HG03571 (cell line): ENCODE results near the gene S100A1.
"Not testable (repeated sequence)": the region's sequence is repeated elsewhere in the genome, so short reads cannot be mapped to it uniquely, and the experiment has no call there.

ENCODE experiments used
- ATAC-seq: cut with Tn5 transposase; IDR thresholded peaks from one replicate; pipeline ENCODE4 v1.9.1; 2021; ENCODE audit not compliant: unreplicated experiment

S100A1 gene

DNA sequence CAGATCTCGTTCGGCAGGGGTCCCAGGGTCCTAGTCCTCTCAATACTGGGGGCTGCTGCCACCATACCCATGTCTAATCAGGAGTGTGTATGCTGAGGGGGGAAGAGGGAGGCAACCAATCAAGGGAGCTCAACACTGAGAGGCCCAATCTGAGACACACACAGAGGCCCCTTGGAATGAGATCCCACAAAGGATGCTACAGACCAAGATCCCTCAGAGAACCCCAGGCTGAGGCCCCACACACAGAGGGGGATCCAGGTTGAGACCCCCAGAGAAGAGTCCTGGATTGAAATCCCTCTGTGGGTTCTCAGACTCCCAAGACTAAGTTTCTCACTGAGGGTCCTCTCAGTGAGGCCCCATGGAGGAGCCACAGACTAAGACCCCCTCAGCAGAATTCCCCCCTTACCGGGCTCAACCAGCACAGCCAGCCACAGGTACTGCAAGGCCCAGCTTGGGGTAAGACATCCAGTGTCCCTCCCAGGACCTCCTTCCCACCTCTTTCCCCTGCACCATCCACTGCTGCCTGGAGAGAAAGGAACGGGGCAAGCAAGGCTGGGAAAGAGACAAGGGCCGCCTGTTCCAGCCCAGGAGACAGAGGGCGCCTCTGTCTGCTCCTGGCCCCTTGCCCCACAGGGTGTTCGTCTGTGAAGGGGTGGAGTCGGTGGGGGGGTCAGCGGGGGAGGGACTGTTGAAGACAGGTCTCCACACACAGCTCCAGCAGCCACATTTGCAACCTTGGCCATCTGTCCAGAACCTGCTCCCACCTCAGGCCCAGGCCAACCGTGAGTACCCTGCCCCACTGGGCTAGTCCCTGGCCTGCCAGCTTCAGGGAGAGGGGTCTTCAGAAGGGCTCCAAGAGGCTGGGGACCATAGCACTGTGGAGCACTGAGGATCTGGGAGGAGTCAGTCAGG is at the start of gene S100A1:
TSS of gene S100A1 (plus strand) at position 720 of the 912 bp plus-strand sequence. CDS start 2,088 bp downstream, outside the sequence.
- no peak for ATAC-seq

DNA sequence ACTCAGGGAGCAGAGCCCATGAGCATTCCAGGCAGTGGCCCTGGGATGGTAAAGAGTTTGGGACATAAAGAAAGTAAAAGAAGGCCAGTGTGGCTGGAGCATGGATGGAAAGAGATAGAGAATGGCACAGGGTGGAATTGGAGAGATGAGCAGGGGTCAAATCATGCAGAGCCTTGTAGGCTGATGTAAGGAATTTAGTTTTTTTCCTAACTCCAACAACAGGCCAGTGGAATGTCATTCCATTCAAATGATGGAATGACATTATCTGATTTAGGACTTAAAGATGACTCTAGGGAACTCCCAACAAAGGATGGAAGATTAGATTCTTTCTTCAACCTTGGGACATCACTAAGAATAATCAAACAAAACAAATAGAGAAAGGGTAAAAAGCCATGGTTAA is 49.7 kb upstream of the S100A1 start:
- ATAC-seq, result no peak

DNA sequence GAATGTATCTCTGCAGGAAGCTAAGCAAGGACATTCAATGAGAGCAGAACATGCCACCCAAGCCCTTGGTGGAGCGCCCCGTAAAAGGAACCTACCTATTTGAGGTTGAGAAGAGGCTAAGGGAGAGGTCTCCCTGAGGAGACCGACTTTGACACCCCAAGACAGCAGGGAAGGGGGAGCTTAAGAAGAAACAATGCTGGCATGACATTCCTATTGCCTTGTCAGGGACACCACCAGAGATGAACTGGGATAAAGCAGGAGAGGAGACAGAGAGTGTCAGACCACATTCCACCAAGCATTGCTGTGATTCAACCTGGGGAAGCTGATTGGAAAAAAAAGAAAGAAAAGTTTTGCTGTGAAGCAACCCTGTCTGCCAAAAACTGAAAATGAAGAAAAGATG is 49.3 kb upstream of the S100A1 start:
- no peak for ATAC-seq

DNA sequence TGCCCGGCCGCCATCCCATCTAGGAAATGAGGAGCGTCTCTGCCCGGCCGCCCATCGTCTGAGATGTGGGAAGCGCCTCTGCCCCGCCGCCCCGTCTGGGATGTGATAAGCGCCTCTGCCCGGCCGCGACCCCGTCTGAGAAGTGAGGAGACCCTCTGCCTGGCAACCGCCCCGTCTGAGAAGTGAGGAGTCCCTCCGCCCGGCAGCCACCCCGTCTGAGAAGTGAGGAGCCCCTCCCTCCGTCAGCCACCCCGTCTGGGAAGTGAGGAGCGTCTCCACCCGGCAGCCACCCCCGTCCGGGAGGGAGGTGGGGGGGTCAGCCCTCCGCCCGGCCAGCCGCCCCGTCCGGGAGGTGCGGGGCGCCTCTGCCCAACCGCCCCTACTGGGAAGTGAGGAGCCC is 45.4 kb upstream of the S100A1 start:
- not testable (repeated sequence) for ATAC-seq

DNA sequence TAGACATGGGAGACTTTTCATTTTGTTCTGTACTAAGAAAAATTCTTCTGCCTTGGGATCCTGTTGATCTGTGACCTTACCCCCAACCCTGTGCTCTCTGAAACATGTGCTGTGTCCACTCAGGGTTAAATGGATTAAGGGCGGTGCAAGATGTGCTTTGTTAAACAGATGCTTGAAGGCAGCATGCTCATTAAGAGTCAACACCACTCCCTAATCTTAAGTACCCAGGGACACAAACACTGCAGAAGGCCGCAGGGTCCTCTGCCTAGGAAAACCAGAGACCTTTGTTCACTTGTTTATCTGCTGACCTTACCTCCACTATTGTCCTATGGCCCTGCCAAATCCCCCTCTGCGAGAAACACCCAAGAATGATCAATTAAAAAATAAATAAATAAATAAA is 44.7 kb upstream of the S100A1 start:
- ATAC-seq, result not testable (repeated sequence)

DNA sequence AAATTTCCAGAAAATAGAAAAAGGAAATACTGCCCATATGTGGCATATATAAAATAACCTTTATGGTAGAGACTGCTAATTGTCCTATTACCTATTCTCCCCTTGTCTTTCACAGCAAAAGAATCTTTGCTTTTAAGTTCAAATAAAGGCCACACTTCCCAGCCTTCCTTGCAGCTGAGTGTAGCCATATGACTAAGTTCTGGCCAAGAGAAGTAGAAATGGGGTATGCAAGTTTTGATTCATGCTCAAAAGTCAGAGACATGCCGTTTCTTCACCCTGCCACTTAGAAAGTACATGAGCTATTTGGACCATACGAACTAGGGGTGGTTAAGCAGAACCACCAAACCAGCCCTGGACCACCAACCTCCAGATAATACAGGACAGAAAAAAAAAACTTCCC is 44.3 kb upstream of the S100A1 start:
- ATAC-seq, result no peak

DNA sequence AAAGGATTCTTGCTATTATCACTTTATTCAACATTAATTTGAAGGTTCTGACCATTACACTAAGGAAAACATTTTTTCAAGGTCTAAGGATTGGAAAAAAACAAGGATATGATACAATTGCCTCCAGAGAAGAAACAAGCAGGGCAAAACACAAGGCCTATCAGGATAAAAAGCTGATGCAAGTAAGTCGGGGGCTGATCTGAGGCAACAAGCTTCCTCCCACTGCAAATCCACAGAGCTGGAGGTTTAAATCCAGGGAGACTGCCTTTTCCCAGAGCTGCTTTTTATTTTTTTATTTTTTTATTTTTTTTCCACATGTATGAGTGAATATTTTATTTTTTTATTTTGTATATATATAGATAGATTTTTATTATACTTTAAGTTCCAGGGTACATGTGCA is 43.2 kb upstream of the S100A1 start:
- no peak for ATAC-seq

DNA sequence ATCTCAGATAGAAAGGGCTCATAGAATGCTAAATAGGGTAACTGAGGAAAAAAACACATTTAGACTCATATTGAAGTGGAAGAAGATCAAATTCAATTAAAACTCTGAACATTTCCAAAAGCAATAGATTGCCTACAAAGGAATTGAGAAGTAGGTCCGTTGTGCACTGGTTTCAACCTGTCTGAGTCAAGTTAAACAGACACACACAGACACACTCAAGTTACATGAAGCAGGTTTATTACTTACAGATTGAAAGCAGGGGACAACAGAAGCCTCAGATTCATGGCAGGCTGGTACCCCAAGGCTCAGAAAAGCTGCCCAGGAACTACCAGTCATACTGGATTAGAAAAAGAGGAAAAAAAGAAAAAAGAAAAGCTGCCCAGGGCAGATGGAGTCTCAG is 41.9 kb upstream of the S100A1 start:
- ATAC-seq, result no peak

DNA sequence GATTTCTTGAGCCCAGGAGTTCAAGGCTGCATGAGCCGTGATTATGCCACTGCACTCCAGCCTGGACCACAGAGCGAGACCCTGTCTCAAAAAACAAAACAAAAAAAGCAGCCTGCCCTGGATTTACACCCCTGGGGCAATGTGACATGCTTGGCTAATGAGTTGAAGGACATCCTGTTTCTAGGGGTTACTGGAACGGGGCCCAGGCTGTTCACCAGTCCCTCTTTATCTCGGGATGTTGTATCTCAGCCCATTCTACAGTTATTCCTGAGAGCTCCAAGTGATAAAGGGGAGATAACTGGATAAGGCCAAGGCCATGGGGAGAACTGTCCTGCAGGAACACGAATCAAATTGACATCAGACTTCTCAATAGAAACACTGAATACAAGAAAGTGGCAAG is 40.9 kb upstream of the S100A1 start:
- ATAC-seq, result no peak

DNA sequence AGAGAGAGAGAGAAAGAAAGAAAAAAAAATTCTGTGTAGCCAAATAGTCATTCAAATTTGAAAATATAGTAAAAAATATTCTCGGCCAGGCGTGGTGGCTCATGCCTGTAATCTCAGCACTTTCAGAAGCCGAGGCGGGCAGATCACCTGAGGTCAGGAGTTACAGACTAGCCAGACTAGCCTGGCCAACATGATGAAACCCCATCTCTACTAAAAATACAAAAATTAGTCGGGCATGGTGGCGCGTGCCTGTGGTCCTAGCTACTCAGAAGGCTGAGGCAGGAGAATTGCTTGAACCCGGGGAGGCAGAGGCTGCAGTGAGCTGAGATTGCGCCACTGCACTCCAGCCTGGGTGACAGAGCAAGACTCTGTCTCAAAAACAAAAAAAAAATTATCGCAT is 40.2 kb upstream of the S100A1 start:
- ATAC-seq, result not testable (repeated sequence)

DNA sequence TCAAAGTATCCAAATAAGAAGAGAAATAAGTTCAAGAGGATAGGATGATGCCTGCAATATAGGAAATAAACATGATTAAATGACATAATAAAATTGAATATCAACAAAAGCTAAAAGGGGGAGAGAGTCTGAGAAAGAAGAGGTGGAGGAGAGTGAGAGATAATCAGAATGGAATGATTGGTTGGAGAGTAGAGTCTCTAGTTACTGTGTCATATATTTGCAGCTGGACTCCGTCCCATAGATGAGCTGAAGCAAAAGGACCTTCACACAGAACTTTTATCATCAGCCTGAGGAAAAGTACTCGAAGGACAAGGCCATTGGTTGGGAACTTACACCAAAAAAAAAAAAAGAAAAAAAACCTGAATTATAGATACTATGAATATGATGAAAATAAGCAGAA is 39.8 kb upstream of the S100A1 start:
- no peak for ATAC-seq

DNA sequence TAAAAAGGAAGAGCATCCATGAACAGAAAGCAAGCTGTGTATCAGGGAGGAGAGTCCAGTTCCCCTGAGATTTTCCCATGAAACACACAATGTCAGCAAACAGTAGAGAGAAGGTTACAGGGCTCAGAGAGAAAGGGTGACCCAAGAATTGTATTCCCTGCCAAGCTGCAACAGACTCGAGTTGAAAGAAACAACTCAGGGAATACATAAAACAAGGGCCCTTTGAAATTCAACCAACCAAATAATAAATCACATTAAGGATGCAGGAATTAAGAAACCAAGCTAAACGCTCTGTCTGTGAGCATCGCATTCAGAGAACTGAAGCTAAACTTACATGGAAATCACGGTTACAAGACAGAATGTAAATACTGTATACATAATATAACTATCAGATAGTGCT is 35.5 kb upstream of the S100A1 start:
- ATAC-seq, result no peak

DNA sequence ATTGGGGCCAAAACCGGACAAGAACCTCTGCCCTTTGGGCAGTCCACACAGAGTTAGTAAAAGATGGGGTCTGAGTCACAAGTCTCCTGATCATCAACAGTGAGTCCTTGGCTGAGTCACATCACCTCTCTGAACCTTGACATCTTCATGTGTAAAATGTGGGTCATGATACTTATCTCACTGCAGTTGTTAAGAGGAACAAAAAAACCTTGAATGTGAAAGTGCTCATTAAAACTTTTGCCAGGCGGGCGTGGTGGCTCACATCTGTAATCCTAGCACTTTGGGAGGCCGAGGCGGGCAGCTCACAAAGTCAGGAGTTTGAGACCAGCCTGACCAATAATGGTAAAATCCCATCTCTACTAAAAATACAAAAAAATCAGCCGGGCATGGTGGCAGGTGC is 31.0 kb upstream of the S100A1 start:
- ATAC-seq, result no peak

DNA sequence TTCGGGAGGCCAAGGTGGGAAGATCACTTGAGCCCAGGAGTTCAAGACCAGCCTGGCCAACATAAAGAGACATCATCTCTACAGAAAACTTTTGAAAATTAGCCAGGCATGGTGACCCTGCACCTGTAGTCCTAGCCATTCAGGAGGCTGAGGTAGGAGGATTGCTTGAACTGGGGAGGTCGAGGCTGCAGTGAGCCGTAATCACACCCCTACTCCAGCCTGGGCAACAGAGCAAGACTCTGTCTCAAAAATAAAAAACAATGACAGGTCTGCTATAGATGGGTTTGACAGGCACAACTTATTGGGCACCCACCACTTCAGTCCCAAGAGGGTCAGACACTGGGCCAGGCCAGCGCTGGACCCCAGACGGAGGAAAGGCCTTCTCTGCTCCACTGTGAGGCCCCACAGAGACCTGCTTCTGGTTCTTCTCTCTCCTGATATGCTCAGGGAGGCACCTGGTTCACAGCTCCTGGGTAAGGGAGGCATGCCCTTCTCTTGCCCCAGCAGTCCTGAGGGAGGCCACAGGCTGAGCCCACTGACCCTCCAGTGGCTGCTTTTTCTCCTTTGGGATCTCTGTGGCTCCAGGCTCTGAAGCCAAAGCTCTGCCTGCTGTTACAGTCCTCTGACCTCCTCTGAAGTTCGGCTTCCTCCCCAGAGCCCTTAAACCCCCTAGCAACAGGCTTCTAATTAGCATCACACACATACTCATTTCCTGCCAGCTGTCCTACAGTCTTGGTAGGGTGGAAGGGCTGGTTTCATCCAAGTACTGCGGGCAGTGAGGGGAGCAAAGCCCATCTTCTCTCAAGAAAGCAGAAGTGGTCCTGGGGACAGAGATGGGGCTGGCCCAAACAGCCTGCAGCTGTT is 29.7 kb upstream of the S100A1 start:
- ATAC-seq, result peak; percentile 93

DNA sequence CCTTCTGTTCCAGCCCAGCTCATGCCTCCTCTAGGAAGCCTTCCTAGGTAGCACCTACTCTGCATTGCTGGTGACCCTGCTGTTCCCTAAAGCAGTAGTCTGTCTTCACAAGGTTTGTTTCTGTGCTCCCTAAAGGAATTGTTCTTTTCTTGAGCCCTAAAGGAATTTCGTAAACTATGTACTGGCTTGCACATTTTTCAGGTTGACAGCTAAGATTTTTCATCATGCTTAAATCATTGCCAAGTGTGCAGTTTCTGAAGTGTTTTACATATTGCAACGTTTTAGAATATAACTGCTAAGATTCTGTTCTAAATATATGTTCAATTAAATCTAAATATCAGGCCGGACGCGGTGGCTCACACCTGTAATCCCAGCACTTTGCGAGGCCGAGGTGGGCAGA is 28.4 kb upstream of the S100A1 start:
- ATAC-seq, result no peak

DNA sequence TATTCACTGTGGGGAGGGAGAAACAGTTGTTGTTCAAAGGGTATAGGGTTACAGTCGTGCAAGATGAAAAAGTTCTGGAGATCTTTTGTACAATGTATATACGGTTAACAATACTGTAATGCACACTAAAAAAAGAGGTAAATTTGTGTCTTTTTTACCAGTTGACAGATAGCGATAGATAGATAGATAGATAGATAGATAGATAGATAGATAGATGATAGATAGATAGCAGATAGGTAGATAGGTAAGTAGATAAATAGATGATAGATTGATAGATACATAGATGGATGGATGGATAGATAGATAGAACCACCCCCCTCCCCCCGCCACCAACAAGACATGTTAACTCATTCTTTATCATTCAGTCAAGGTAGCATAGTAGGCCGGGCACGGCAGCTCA is 25.5 kb upstream of the S100A1 start:
- no peak for ATAC-seq

DNA sequence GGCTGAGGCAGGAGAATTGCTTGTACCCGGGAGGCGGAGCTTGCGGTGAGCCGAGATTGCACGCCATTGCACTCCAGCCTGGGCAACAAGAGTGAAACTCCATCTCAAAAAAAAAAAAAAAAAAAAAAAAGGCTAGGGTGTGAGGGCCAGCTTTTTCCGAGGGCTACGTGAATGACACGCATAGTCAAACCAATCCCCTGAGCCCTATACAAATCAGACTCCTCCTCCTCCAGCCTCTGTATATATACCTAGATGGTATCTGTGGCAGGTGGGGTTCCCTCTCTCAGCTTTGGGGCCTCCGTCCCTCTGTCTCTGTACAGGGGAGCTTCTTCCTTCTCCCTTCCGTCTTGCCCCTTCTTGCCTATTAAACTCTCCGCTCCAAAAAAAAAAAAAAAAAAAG is 22.0 kb upstream of the S100A1 start:
- no peak for ATAC-seq

DNA sequence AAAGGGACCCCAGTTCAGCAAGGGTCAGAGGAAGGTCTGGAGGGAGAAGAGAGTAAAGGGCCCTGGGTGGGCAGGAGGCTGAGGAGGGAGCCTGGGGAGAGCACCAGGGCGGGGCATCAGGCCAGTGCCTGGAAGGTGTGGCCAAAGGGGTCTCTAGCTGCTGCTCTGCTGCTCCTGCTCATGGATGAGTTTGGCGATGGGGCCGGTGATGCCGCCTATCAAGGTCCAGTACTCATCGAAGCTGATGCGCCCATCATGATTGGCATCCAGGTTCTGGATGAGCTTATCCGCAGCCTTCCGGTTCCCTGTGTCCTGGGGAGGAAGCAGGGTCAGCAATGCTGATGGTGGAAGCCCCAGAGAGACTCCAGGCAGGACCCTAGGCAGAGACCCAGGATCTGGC is 20.9 kb upstream of the S100A1 start:
- ATAC-seq, result no peak

DNA sequence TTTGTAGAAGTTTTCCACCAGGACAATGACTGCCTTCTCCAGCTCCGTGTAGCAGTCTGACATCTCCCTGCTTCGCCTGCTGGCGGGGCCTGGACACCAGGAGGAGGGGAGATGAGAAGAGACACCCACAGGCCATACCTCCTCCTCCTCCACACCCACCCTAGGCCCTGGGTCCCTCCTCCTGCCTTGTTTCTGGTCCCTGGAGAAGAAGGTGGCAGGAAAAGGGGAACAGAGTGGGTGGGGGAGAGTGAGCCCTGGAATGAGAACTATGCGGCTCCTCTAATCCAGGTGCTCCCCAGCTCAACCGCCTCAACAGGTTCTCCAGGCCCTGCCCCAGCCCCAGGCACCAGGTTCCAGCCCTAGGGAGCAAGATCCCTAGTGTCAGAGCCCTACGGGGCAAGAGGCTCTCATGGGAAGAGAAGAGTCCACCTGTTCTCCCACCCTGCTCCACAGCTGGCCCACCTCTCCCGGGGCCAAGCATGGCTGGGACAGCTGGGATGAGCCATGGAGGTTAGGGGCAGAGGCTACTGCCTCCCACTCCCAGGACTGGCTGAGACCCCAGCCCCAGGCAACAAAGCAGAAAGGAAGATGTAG is 20.0 kb upstream of the S100A1 start:
- no peak for ATAC-seq

DNA sequence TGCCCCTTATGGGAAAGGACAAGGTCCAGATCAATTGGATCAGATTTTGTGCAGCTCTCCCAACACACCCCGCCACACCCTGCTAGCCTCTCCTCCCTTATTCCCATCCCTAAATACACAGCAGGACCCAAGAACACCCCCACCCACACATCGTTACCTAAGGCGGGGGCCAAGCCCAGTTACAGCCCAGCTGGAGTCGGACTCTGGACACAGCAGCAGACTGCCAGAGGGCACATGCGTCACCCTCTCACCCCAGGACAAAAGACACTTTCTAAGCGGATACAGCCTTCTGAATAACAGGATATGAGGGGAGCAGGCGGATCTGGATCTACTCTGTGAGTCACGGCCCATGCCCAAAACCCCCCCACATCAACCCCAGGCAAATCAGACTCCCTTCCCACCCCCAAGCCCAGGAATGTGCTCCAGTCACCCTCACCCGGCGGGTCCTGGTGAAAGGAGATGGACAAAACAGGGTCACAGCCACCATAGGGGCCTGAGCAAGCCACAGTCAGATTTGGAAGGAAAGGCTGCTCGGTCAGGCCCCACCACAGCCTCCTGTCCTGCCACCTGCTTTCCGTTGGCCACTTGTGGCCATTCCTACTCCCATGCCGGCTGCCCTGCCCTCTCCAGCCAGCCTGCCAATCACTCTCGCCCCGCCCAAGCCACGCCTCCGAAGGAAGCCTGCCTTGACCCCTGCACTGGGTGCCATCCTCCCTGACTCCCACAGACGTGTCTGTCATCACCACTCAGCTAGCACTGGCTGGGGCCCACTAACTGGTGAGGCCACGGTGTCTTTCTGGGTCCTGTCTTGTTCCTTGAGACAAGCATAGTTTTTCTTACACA is 19.3 kb upstream of the S100A1 start:
- ATAC-seq, result no peak

DNA sequence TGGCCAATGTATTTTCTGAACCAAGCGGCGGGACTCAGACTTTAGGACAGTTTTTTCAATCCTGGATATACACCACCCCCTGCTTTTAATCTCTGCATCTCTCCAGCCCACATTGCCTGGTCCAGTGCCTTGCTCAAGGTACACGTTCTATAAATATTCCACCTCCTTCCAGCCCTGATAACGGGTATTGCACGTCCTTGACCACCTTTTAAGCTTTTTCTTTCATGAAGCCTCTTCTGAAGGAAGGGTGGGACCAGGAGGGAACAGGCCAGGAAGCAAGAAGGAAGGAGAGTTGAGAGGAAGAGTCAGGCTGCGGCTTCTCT is 18.7 kb upstream of the S100A1 start:
- ATAC-seq, result no peak
